NOMO-1 treated with DMSO at 0.1 percent for 48 hours (cell line): ENCODE measurements around the gene ELAPOR2.
"Not testable (repeated sequence)": the region's sequence is repeated elsewhere in the genome, so short reads cannot be mapped to it uniquely, and the experiment has no call there.

ENCODE experiments used
- DNase-seq: peaks from one replicate; lab custom pipeline; 2025; ENCODE audit not compliant: unreplicated experiment; lab: John Stamatoyannopoulos, UW

The ELAPOR2 gene, protein sequence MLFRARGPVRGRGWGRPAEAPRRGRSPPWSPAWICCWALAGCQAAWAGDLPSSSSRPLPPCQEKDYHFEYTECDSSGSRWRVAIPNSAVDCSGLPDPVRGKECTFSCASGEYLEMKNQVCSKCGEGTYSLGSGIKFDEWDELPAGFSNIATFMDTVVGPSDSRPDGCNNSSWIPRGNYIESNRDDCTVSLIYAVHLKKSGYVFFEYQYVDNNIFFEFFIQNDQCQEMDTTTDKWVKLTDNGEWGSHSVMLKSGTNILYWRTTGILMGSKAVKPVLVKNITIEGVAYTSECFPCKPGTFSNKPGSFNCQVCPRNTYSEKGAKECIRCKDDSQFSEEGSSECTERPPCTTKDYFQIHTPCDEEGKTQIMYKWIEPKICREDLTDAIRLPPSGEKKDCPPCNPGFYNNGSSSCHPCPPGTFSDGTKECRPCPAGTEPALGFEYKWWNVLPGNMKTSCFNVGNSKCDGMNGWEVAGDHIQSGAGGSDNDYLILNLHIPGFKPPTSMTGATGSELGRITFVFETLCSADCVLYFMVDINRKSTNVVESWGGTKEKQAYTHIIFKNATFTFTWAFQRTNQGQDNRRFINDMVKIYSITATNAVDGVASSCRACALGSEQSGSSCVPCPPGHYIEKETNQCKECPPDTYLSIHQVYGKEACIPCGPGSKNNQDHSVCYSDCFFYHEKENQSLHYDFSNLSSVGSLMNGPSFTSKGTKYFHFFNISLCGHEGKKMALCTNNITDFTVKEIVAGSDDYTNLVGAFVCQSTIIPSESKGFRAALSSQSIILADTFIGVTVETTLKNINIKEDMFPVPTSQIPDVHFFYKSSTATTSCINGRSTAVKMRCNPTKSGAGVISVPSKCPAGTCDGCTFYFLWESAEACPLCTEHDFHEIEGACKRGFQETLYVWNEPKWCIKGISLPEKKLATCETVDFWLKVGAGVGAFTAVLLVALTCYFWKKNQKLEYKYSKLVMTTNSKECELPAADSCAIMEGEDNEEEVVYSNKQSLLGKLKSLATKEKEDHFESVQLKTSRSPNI

GRCh38 chr7:87059525-87060287 lies at the start of gene ELAPOR2:
Gene ELAPOR2, minus strand, starts transcription at chr7:87059654. Its CDS starts 141 bp downstream, at chr7:87059513.
- DNase-seq: peak; percentile 56

- DNase-seq: no peak
Observed at GRCh38 chr7:87107949-87108776, 48.7 kb upstream of the ELAPOR2 start.

GRCh38 chr7:87106974-87107612 lies 47.6 kb upstream of the ELAPOR2 start:
- DNase-seq: no peak

DNA sequence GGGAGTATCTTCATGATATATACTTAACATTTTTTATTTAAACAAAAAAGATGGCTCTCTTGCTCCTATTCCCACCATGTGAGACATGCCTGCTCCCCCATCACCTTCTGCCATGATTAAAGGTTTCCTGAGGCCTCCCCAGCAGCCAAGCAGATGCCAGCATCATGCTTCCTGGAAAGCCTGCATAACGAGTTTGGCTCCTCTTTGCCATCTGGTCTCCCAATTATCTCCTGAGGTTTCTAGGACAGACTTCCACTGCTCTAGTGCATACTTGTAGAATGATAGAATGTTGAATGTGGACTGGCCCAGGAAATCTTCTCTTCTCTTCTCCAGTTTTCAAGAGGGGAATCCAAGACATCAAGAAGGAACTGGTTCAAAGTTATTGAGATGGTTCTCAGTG lies 45.9 kb upstream of the ELAPOR2 start:
- DNase-seq: no peak

- no peak for DNase-seq
Observed at GRCh38 chr7:87100326-87100725, 40.9 kb upstream of the ELAPOR2 start.

DNA sequence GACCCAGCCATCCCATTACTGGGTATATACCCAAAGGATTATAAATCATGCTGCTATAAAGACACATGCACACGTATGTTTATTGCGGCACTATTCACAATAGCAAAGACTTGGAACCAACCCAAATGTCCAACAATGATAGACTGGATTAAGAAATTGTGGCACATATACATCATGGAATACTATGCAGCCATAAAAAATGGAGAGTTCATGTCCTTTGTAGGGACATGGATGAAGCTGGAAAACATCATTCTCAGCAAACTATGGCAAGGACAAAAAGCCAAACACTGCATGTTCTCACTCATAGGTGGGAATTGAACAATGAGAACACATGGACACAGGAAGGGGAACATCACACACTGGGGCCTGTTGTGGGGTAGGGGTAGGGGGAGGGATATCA lies 37.9 kb upstream of the ELAPOR2 start:
- DNase-seq: not testable (repeated sequence)

DNA sequence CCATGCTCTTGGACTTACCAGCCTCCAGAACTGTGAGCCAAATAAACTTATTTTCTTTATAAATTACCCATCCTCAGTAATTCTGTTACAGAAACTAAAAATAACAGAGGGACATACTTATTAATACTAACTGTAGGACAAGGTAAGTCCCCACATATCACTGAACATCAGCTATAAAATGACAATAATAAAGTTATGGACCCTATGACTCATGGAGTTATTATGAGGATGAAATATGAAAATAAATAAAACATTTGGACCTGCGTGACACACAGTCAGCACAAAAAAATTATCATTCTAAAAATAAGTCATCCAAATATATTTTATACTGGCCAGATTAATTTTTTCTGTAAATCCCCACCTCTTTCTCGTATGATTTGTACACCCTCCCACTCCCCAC lies 34.9 kb upstream of the ELAPOR2 start:
- DNase-seq: no peak

GRCh38 chr7:87092568-87093091 lies 33.2 kb upstream of the ELAPOR2 start:
- DNase-seq: no peak

DNA sequence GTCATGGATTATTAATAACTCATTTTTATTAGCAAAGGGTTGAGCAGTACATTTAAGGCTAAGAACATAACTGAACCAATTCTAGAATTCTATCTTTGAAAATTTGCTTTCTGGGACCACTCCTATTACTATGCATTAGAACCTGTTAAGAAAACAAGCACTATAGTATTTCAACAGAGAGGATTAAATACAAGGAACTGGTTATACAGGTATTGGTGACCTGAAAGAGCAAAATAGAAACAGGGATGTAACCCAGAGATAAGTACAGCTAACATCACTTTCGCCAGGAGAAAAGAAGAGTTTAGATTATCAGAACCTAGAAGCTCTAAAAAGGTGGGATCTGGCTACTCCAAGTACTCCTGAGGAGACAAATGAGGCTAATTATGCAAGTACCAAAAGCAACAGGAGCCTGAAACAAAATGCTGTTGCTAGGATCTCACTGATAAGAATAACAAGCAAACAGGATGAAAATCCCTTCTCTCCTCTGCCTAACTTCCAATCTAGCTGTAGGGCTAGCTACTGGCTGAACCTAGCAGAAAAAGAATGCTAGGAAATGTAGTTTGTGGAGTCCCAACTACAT lies 32.1 kb upstream of the ELAPOR2 start:
- no peak for DNase-seq

GRCh38 chr7:87083865-87084519 lies 24.5 kb upstream of the ELAPOR2 start:
- no peak for DNase-seq

DNA sequence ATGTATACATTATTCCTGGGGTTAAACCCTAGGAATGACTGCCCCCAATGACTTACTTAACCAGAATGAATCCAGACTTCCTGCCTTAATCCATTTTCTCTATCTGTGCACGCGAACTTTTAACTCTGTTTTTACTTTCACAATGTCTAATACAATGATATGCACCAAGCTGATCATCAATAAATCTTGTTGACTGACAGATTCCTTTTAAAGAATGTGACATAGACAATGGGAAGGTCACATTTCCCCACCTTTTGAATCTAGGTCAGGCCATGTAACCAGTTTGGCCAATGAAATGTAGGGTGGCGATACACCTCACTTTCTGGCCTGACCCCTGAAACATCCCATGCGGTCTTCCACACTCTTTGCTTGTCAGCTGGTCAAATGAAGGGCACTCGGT lies 23.2 kb upstream of the ELAPOR2 start:
- DNase-seq: no peak

GRCh38 chr7:87075671-87076404 lies 16.4 kb upstream of the ELAPOR2 start:
- DNase-seq: no peak

DNA sequence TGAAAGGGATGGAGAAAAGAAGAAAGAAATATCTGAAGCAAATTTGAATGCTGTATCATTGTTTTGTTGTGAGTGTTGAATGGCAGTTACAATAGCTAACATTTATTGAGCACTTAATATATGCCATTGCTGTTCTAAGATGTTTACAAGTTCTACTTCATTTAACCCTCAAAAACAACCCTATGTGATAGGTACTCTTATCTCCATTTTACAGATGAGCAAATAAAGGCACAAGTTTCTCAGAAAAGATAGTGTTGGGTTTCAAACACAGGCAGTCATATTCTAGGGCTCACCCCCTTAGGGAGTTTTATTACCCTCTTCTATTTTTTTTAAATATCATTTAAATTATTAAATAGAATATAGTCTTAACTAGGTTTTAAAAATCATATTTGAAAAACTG lies 8.3 kb upstream of the ELAPOR2 start:
- no peak for DNase-seq

- no peak for DNase-seq
Observed at GRCh38 chr7:87060288-87060537, 759 bp upstream of the ELAPOR2 start.

- peak; percentile 32 for DNase-seq
Observed at GRCh38 chr7:87058744-87059524, 520 bp downstream of the ELAPOR2 start.

GRCh38 chr7:87057210-87057609 lies 2.2 kb downstream of the ELAPOR2 start:
- no peak for DNase-seq

- no peak for DNase-seq
Observed at GRCh38 chr7:87056346-87056745, 3.1 kb downstream of the ELAPOR2 start.
